Right lobe of liver (tissue), 4 donors: ENCODE results near the gene TCAF1.

Experiments used
- POLR2A ChIP-seq: fragments of 450-650 bp; IDR thresholded peaks from one replicate; pipeline ENCODE4 v1.6.1; 2017; ENCODE audit warnings: antibody characterized with exemption, mild to moderate bottlenecking
- TF ChIP-seq, protein P1 (sequence below), 4 donors: fragments of 200-600 bp in 3 of 4; fragments of 450-650 bp in 1 of 4; IDR thresholded peaks; one replicate each; pipeline versions ENCODE4 v1.5.1 to v1.8.0; 2016 to 2022; ENCODE audit warnings: antibody characterized with exemption in 4 of 4, mild to moderate bottlenecking in 2 of 4
- donor health status: DM: no; HTN: no; CAD: no.
- donor health status: DM: no; HTN: no; CAD: no.
- donor health status: DM: no; HTN: yes; CAD: no.

DNA sequence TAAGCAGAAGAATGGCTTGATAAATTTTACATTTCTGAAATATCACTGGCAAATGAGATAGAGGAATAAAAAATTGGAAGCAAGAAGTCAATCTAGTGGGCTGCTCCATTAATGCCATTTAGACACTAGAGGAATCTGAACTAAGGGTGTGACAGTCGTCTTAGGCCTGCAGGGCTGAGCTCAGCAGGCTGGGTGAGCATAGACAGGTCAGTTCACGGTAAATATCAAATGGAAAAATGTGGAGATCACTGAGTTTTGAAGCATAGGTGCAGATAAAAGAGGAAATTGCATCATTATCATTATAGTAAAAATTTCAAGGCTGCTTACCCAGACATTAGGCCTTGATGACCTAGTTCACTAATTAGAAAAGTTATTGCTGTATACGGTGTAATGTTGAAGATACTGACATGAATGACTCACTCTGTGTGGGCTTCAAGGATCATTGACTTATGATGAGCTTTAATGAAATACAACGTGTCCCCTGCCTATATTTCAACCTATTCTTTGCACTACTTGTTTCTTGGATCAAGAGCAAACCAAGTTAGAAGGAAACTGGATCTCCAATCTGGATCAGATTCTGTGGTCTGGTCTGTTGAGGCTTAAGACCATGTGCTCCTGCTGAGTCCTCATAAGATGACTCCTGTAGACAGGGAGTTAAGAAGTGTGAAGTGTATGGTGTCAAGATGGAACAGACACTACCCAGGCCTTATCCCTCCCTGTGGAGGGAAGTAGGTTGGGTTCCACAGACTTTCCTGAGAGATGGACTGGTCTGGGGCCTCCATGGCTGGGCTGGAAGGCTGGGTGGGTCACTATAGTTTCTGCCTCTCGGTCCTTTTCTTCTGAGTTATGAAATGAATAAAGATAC, 36.6 kb upstream of the TCAF1 start:
- TF ChIP-seq, protein P1, sequence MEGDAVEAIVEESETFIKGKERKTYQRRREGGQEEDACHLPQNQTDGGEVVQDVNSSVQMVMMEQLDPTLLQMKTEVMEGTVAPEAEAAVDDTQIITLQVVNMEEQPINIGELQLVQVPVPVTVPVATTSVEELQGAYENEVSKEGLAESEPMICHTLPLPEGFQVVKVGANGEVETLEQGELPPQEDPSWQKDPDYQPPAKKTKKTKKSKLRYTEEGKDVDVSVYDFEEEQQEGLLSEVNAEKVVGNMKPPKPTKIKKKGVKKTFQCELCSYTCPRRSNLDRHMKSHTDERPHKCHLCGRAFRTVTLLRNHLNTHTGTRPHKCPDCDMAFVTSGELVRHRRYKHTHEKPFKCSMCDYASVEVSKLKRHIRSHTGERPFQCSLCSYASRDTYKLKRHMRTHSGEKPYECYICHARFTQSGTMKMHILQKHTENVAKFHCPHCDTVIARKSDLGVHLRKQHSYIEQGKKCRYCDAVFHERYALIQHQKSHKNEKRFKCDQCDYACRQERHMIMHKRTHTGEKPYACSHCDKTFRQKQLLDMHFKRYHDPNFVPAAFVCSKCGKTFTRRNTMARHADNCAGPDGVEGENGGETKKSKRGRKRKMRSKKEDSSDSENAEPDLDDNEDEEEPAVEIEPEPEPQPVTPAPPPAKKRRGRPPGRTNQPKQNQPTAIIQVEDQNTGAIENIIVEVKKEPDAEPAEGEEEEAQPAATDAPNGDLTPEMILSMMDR (IDR thresholded peaks at IDR 0.05) = no peak
- no peak for TF ChIP-seq POLR2A
